Neural progenitor cell (in vitro differentiated cells): ENCODE results near the gene PCGF5. TPM values are rescaled to one million over a fixed set of nuclear protein-coding genes. Genes with fewer than 3 reads are reported as not detected.
"Not testable (repeated sequence)": the region's sequence is repeated elsewhere in the genome, so short reads cannot be mapped to it uniquely, and the experiment has no call there.

Source experiments
- DNase-seq: peaks from one replicate; pipeline ENCODE4 v3.0.0-alpha.2; 2016; ENCODE audit warnings: low spot score
- H2AFZ ChIP-seq: fragments of 200-600 bp; sonication (generic); replicated peaks from 2 replicates; pipeline ENCODE4 v1.6.1; 2016; ENCODE audit warnings: antibody characterized with exemption
- H3F3A ChIP-seq: fragments of 200-600 bp; sonication (generic); 2 replicates; pipeline ENCODE4 v1.6.1; 2016; ENCODE audit warnings: antibody characterized with exemption, low read depth
- H3K27ac ChIP-seq: fragments of 200-600 bp; sonication (generic); 2 replicates; pipeline ENCODE4 v1.5.1; 2016; ENCODE audit warnings: mild to moderate bottlenecking
- H3K27me3 ChIP-seq: fragments of 200-600 bp; sonication (generic); 2 replicates; pipeline ENCODE4 v1.6.1; 2016; ENCODE audit warnings: mild to moderate bottlenecking, moderate library complexity
- H3K36me3 ChIP-seq: fragments of 200-600 bp; sonication (generic); 2 replicates; pipeline ENCODE4 v1.5.1; 2016
- H3K4me1 ChIP-seq: fragments of 200-600 bp; sonication (generic); 2 replicates; pipeline ENCODE4 v1.6.1; 2016; ENCODE audit warnings: mixed run types
- H3K4me2 ChIP-seq: fragments of 200-600 bp; sonication (generic); 2 replicates; pipeline ENCODE4 v1.6.1; 2016
- H3K4me3 ChIP-seq: fragments of 200-600 bp; sonication (generic); 2 replicates; pipeline ENCODE4 v1.5.1; 2016
- H3K79me2 ChIP-seq: fragments of 200-600 bp; sonication (generic); 2 replicates; pipeline ENCODE4 v1.6.1; 2016; ENCODE audit warnings: low read depth
- H3K9ac ChIP-seq: fragments of 200-600 bp; sonication (generic); 2 replicates; pipeline ENCODE4 v1.6.1; 2016
- H3K9me3 ChIP-seq: fragments of 200-600 bp; sonication (generic); 2 replicates; pipeline ENCODE4 v1.5.1; 2016; ENCODE audit warnings: low read depth
- H4K20me1 ChIP-seq: fragments of 200-600 bp; sonication (generic); 2 replicates; pipeline ENCODE4 v1.6.1; 2016; ENCODE audit warnings: low read depth
- H3K27ac Mint-ChIP-seq: 3 replicates; pipeline ENCODE4 v1.8.0; 2021; ENCODE audit warnings: mixed read lengths
- H3K27me3 Mint-ChIP-seq: 2 replicates; pipeline ENCODE4 v1.8.0; 2022; ENCODE audit warnings: low read depth, mild to moderate bottlenecking, inconsistent platforms, moderate library complexity, mixed read lengths; ENCODE audit not compliant: insufficient read depth
- H3K36me3 Mint-ChIP-seq: 3 replicates; pipeline ENCODE4 v1.8.0; 2021; ENCODE audit warnings: mixed read lengths
- H3K4me1 Mint-ChIP-seq: 3 replicates; pipeline ENCODE4 v1.8.0; 2021; ENCODE audit warnings: mixed read lengths
- H3K4me3 Mint-ChIP-seq: 3 replicates; pipeline ENCODE4 v1.8.0; 2021; ENCODE audit warnings: mild to moderate bottlenecking, moderate library complexity, mixed read lengths
- H3K9me3 Mint-ChIP-seq: 3 replicates; pipeline ENCODE4 v1.8.0; 2020; ENCODE audit warnings: mixed read lengths
- EZH2 ChIP-seq: fragments of 200-600 bp; sonication (generic); IDR thresholded peaks from 2 replicates; pipeline ENCODE4 v1.6.1; 2017; ENCODE audit warnings: antibody characterized with exemption, mild to moderate bottlenecking, moderate library complexity
- EZH2phosphoT487 ChIP-seq: fragments of 200-600 bp; sonication (generic); IDR thresholded peaks from 2 replicates; pipeline ENCODE4 v1.6.1; 2017; ENCODE audit warnings: antibody characterized with exemption
- total RNA-seq: library from RNA; depleted of rRNA; stranded (reverse); fragments of >200 nt; gene quantifications from 2 replicates; pipeline ENCODE4 v1.2.3, GENCODE V29; 2015; ENCODE audit warnings: low replicate concordance
- TF ChIP-seq, protein P1 (sequence below): fragments of 200-600 bp; sonication (generic); IDR thresholded peaks from 2 replicates; pipeline ENCODE4 v1.5.1; 2017; ENCODE audit warnings: antibody characterized with exemption, mild to moderate bottlenecking

Gene PCGF5
- total RNA-seq, 1 donor from 2014 or later = 6.1 TPM

DNA sequence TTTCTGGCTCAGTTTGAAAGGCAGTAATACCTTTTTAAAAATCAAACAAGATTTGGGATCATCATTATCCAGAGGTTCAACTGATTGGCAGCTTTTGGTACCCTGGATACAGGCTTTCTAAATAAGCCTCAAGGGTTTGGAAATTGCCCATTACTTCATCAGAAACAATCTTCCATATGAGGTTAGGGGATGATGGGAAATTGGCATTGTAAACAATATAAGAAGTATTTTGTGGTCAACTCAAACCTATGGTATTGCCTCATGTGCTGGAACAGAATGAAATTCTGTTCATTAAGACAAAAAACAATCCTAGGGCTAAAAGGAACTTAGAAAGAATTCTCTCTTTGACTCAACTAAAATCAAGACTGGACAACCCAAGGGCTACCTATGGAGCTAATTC lies 97.1 kb downstream of the PCGF5 start:
- DNase-seq = no peak
- Histone ChIP-seq H3K9ac (no peak overlapping the region), H3K4me3 (no peak overlapping the region), H2AFZ (no peak overlapping the region), H3K27ac (no peak overlapping the region), H3K4me1 (peaks cover 9% of the 10 kb centered on the region), H4K20me1 (no peaks in the 10 kb centered on the region), H3K79me2 (no peaks in the 10 kb centered on the region), H3K27me3 (no peaks in the 10 kb centered on the region), H3K4me2 (no peak overlapping the region), H3K36me3 (no peaks in the 10 kb centered on the region), H3K9me3 (no peaks in the 10 kb centered on the region), H3F3A (no peaks in the 10 kb centered on the region)
- TF ChIP-seq EZH2phosphoT487 (no peak), EZH2 (no peak)
- TF ChIP-seq, protein P1, sequence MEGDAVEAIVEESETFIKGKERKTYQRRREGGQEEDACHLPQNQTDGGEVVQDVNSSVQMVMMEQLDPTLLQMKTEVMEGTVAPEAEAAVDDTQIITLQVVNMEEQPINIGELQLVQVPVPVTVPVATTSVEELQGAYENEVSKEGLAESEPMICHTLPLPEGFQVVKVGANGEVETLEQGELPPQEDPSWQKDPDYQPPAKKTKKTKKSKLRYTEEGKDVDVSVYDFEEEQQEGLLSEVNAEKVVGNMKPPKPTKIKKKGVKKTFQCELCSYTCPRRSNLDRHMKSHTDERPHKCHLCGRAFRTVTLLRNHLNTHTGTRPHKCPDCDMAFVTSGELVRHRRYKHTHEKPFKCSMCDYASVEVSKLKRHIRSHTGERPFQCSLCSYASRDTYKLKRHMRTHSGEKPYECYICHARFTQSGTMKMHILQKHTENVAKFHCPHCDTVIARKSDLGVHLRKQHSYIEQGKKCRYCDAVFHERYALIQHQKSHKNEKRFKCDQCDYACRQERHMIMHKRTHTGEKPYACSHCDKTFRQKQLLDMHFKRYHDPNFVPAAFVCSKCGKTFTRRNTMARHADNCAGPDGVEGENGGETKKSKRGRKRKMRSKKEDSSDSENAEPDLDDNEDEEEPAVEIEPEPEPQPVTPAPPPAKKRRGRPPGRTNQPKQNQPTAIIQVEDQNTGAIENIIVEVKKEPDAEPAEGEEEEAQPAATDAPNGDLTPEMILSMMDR = no peak
- H3K27ac Mint-ChIP-seq = no peak overlapping the region
- no peak overlapping the region for H3K4me3 Mint-ChIP-seq
- no peaks in the 10 kb centered on the region for H3K36me3 Mint-ChIP-seq
- peaks cover 4% of the 10 kb centered on the region for H3K9me3 Mint-ChIP-seq
- H3K4me1 Mint-ChIP-seq = peaks cover 23% of the 10 kb centered on the region
- peaks cover 5% of the 10 kb centered on the region for H3K27me3 Mint-ChIP-seq

DNA sequence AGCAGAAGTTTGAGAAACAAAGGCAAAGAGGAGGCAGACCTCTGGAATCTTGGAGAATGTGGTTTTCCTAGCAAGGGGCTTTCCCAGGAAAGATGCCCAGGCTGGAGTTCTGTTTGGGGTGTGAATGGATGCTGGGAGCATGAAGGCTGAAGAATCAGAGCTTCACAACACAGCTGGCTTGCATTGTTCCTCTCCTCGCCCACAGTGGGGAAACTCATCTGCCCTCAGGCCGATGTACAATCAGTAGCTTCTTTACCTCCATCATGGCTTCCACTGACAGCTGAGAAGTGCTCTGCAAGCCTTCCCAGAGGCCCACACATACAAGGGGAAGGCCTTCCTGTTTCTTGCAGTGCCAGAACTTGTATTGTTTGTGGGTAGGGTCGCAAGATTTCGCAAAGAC lies 98.9 kb downstream of the PCGF5 start:
- TF ChIP-seq EZH2phosphoT487 = no peak
- TF ChIP-seq, protein P1 = no peak
- no peak for TF ChIP-seq EZH2
- H3K4me1 ChIP-seq = peaks cover 3% of the 10 kb centered on the region
- Mint-ChIP-seq H3K4me1 (peaks cover 10% of the 10 kb centered on the region), H3K27ac (no peak overlapping the region), H3K27me3 (peaks cover 7% of the 10 kb centered on the region), H3K9me3 (peaks cover 4% of the 10 kb centered on the region), H3K36me3 (peaks cover under 1% of the 10 kb centered on the region), H3K4me3 (no peak overlapping the region)
- no peak overlapping the region for H3K9ac ChIP-seq
- no peaks in the 10 kb centered on the region for H4K20me1 ChIP-seq
- no peak overlapping the region for H3K4me3 ChIP-seq
- H3K4me2 ChIP-seq = no peak overlapping the region
- no peaks in the 10 kb centered on the region for H3K79me2 ChIP-seq
- DNase-seq = no peak
- H3K36me3 ChIP-seq = no peaks in the 10 kb centered on the region
- no peaks in the 10 kb centered on the region for H3K27me3 ChIP-seq
- no peaks in the 10 kb centered on the region for H3F3A ChIP-seq
- H3K9me3 ChIP-seq = no peaks in the 10 kb centered on the region
- H2AFZ ChIP-seq = peak overlapping the region; percentile 63
- no peak overlapping the region for H3K27ac ChIP-seq

DNA sequence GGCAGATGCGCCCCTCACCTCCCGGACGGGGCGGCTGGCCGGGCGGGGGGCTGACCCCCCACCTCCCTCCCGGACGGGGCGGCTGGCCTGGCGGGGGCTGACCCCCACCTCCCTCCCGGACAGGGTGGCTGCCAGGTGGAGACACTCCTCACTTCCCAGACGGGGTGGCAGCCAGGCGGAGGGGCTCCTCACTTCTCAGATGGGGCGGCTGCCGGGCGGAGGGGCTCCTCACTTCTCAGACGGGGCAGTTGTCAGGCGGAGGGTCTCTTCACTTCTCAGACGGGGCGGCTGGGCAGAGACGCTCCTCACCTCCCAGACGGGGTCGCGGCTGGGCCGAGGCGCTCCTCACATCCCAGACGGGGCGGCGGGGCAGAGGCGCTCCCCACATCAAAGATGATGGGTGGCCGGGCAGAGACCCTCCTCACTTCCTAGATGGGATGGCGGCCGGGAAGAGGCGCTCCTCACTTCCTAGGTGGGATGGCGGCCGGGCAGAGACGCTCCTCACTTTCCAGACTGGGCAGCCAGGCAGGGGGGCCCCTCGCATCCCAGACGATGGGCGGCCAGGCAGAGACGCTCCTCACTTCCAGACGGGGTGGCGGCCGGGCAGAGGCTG lies 102.9 kb downstream of the PCGF5 start:
- not testable (repeated sequence) for H3K36me3 ChIP-seq, H3K27me3 Mint-ChIP-seq, H3K27ac ChIP-seq, H3K4me1 ChIP-seq, H3K4me3 Mint-ChIP-seq, H3K36me3 Mint-ChIP-seq, H3K27me3 ChIP-seq, H2AFZ ChIP-seq, H3K9ac ChIP-seq, H4K20me1 ChIP-seq, H3K79me2 ChIP-seq, H3K27ac Mint-ChIP-seq, H3K4me1 Mint-ChIP-seq, DNase-seq, H3K4me2 ChIP-seq, H3K4me3 ChIP-seq, H3K9me3 ChIP-seq, H3F3A ChIP-seq
- peaks cover 13% of the 10 kb centered on the region for H3K9me3 Mint-ChIP-seq

DNA sequence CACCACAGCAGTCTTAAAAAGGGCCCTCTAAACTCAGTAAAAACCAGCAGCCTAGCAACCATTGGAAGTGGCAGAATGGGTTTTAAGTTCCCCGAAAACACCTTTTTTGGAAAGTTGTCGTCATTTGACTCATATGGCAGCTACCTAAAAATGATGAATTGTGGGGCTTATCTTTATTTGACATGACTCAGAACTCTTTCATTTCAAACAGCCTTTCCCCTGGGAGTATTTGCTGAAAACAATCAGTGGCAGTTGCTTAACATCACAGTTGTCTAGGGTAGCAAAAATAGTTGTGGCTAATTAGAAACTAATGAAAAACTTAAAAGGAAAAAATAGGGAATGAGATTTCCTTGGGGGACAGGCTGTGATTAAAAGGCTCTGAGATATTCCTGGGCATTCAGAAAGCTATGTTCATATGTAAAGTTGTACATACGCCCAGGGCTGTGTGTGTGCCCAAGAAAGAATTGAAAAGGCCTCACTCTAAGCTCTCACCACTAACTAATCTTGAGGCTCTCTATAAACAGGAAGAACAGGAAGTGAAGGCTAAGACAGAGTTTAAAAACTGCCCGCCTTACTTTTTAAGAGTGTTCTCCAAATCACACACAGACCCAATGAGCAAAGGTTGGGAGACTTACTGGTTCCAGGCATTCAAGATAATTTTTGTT lies 108.0 kb downstream of the PCGF5 start:
- Histone ChIP-seq H4K20me1 (no peaks in the 10 kb centered on the region), H3K79me2 (no peaks in the 10 kb centered on the region), H3F3A (no peaks in the 10 kb centered on the region), H3K4me2 (no peak overlapping the region), H3K4me3 (no peak overlapping the region), H3K4me1 (no peaks in the 10 kb centered on the region), H3K9me3 (no peaks in the 10 kb centered on the region), H3K9ac (no peak overlapping the region), H3K27ac (no peak overlapping the region), H3K27me3 (no peaks in the 10 kb centered on the region), H2AFZ (no peak overlapping the region), H3K36me3 (no peaks in the 10 kb centered on the region)
- Mint-ChIP-seq H3K27ac (no peak overlapping the region), H3K9me3 (peaks cover 24% of the 10 kb centered on the region), H3K27me3 (peaks cover 2% of the 10 kb centered on the region), H3K4me1 (no peaks in the 10 kb centered on the region), H3K36me3 (peaks cover 3% of the 10 kb centered on the region), H3K4me3 (no peak overlapping the region)
- DNase-seq = no peak
- TF ChIP-seq EZH2 = no peak
- TF ChIP-seq, protein P1 = no peak
- TF ChIP-seq EZH2phosphoT487 = no peak
